HepG2 (cell line): ENCODE results near the gene ENC1. TPM values are rescaled to one million over a fixed set of nuclear protein-coding genes. Genes with fewer than 3 reads are reported as not detected.

ENCODE experiments used
- ATAC-seq: fragments of 200-7000 bp; cut with Tn5 transposase; 3 replicates; pipeline ENCODE4 v1.9.1; 2020; ENCODE audit warnings: mild to moderate bottlenecking, moderate library complexity
- BruUV-seq: library from RNA; stranded (reverse); fragments of 400-500 nt; replicated peaks from 2 replicates; lab custom pipeline; 2021; lab: Mats Ljungman, UMichigan
- CTCF ChIA-PET: fragments of 300-600 bp; formaldehyde crosslinking; extraction: SDS; loops from one replicate; lab custom pipeline; 2021; ENCODE audit warnings: low total read pairs, inconsistent platforms, low intra/inter-chr PET ratio; lab: Yijun Ruan, JAX
- POLR2A ChIA-PET: fragments of 350-600 bp; sonication (Branson Sonifier 250); formaldehyde crosslinking; loops from one replicate; lab custom pipeline; 2020; ENCODE audit warnings: antibody characterized with exemption, inconsistent platforms; lab: Yijun Ruan, JAX
- DNase-seq: peaks from one replicate; pipeline ENCODE4 v3.0.0-alpha.2; 2015; ENCODE audit warnings: low spot score
- FAIRE-seq: peaks from 3 replicates; lab custom pipeline; 2011; peaks lifted over from hg19 to GRCh38; lab: Jason Lieb, UNC
- H2AFZ ChIP-seq: one replicate; pipeline ENCODE4 v1.6.1; 2011; ENCODE audit warnings: low read length, inconsistent platforms
- H3K27ac ChIP-seq: fragments of 300-600 bp; 3 replicates; pipeline ENCODE4 v1.8.0; 2011; ENCODE audit warnings: mixed run types, mild to moderate bottlenecking, mixed read lengths, low read length, inconsistent platforms; ENCODE audit not compliant: insufficient read depth; ENCODE audit errors: extremely low read length
- H3K27me3 ChIP-seq, 2 experiments: fragments of 200-600 bp in 1 of 2; 2 replicates in 1 of 2; 3 replicates in 1 of 2; pipeline versions ENCODE4 v1.6.0 to v1.8.0; 2011; ENCODE audit warnings: low read length in 2 of 2, mild to moderate bottlenecking in 2 of 2, moderate library complexity in 2 of 2, inconsistent platforms in 1 of 2; ENCODE audit not compliant: insufficient read depth in 2 of 2, control insufficient read depth in 1 of 2
- H3K36me3 ChIP-seq, 2 experiments: fragments of 200-600 bp in 1 of 2; replicated peaks in 1 of 2; 2 replicates in 1 of 2; 3 replicates in 1 of 2; pipeline versions ENCODE4 v1.5.1 to v1.8.0; 2011; ENCODE audit warnings: low read length in 2 of 2, inconsistent platforms in 1 of 2; ENCODE audit not compliant: insufficient read depth in 2 of 2, control insufficient read depth in 1 of 2
- H3K4me1 ChIP-seq: 2 replicates; pipeline ENCODE4 v1.5.1; 2012; ENCODE audit warnings: low read length, inconsistent platforms; ENCODE audit not compliant: insufficient read depth
- H3K4me2 ChIP-seq: 2 replicates; pipeline ENCODE4 v1.6.0; 2011; ENCODE audit warnings: low read depth, low read length, inconsistent platforms
- H3K4me3 ChIP-seq, 3 experiments: fragments of 200-600 bp in 1 of 3; sonication (generic), shearing (Covaris generic) in 1 of 3; replicated peaks in 1 of 3; 2 replicates each; pipeline ENCODE4 v1.5.1; 2011 to 2016; ENCODE audit warnings: low read length in 3 of 3, inconsistent platforms in 2 of 3, low read depth in 2 of 3, mild to moderate bottlenecking in 2 of 3, control low read depth in 1 of 3, mixed read lengths in 1 of 3; ENCODE audit not compliant: insufficient read depth in 1 of 3
- H3K79me2 ChIP-seq: one replicate; pipeline ENCODE4 v1.6.1; 2011; ENCODE audit warnings: low read length, inconsistent platforms; ENCODE audit not compliant: insufficient read depth
- H3K9ac ChIP-seq: 2 replicates; pipeline ENCODE4 v1.6.0; 2011; ENCODE audit warnings: mild to moderate bottlenecking, low read depth, low read length, inconsistent platforms; ENCODE audit not compliant: insufficient read depth
- H3K9me3 ChIP-seq: 2 replicates; pipeline ENCODE4 v1.5.1; 2012; ENCODE audit warnings: mild to moderate bottlenecking, low read length
- H4K20me1 ChIP-seq: 2 replicates; pipeline ENCODE4 v1.6.0; 2011; ENCODE audit warnings: inconsistent platforms, mild to moderate bottlenecking, low read length, moderate library complexity; ENCODE audit not compliant: insufficient read depth
- CREM ChIP-seq, 2 experiments: sonication (generic) in 1 of 2; formaldehyde crosslinking in 1 of 2; IDR thresholded peaks; 2 replicates each; pipeline versions ENCODE4 v1.4.0 to v1.6.1; 2016 to 2020; ENCODE audit warnings: antibody characterized with exemption in 1 of 2, mild to moderate bottlenecking in 1 of 2, missing genetic modification reagents in 1 of 2
- FLYWCH1 ChIP-seq: sonication (generic); formaldehyde crosslinking; IDR thresholded peaks from 2 replicates; pipeline ENCODE4 v1.8.1; 2023; ENCODE audit warnings: mild to moderate bottlenecking, missing genetic modification reagents
- FOXO1 ChIP-seq: sonication (generic); formaldehyde crosslinking; IDR thresholded peaks from 2 replicates; pipeline ENCODE4 v1.4.0; 2020; ENCODE audit warnings: missing genetic modification reagents
- MXI1 ChIP-seq: IDR thresholded peaks from 3 replicates; pipeline ENCODE4 v1.6.1; 2012; ENCODE audit warnings: low read depth, low read length, inconsistent platforms, borderline replicate concordance
- NONO ChIP-seq, 2 experiments: fragments of 450-650 bp in 1 of 2; sonication (generic) in 1 of 2; formaldehyde crosslinking in 1 of 2; IDR thresholded peaks in 1 of 2; conservative IDR thresholded peaks in 1 of 2; 2 replicates each; pipeline versions ENCODE4 v1.6.1 to v1.8.0; 2017 to 2022; ENCODE audit warnings: mild to moderate bottlenecking in 1 of 2, missing genetic modification reagents in 1 of 2, moderate library complexity in 1 of 2
- PRDM15 ChIP-seq: sonication (generic); formaldehyde crosslinking; IDR thresholded peaks from 2 replicates; pipeline ENCODE4 v1.4.0; 2020; ENCODE audit warnings: missing genetic modification reagents
- YY1 ChIP-seq: IDR thresholded peaks from 2 replicates; pipeline ENCODE4 v1.6.1; 2011; ENCODE audit warnings: low read length, low read depth, moderate library complexity, mild to moderate bottlenecking; ENCODE audit not compliant: insufficient read depth, insufficient replicate concordance
- ZBTB2 ChIP-seq: sonication (generic); formaldehyde crosslinking; IDR thresholded peaks from 2 replicates; pipeline ENCODE4 v1.8.0; 2022; ENCODE audit warnings: low read depth, missing genetic modification reagents
- ZBTB38 ChIP-seq: sonication (generic); formaldehyde crosslinking; IDR thresholded peaks from 2 replicates; pipeline ENCODE4 v1.5.1; 2020; ENCODE audit warnings: mild to moderate bottlenecking, missing genetic modification reagents
- ZIK1 ChIP-seq: sonication (generic); formaldehyde crosslinking; IDR thresholded peaks from 2 replicates; pipeline ENCODE4 v1.5.0; 2020; ENCODE audit warnings: mild to moderate bottlenecking, low read depth, missing genetic modification reagents, borderline replicate concordance
- ZMYM4 ChIP-seq: sonication (generic); formaldehyde crosslinking; IDR thresholded peaks from 2 replicates; pipeline ENCODE4 v1.8.1; 2023; ENCODE audit warnings: mild to moderate bottlenecking, missing genetic modification reagents
- ZNF83 ChIP-seq: sonication (generic); formaldehyde crosslinking; IDR thresholded peaks from 2 replicates; pipeline ENCODE4 v1.4.0; 2020; ENCODE audit warnings: missing genetic modification reagents, mild to moderate bottlenecking, borderline replicate concordance
- WGBS: methylation state at CpG from one replicate; pipeline ENCODE4 v1.1.6; 2017; ENCODE audit warnings: low lambda C conversion rate; 5-methylcytosine and 5-hydroxymethylcytosine counted together
- in situ Hi-C: cut with HindIII; loops from 2 replicates; pipeline ENCODE4 v1.10.0; 2017; ENCODE audit warnings: low pct_unique_long_range_greater_than_20kb; ENCODE audit not compliant: extremely low pct_ligation_motif_present
- intact Hi-C: fragments of 100-400 bp; cut with micrococcal nuclease; formaldehyde crosslinking; loops from one replicate; pipeline ENCODE4 v1.10.0; 2022; ENCODE audit not compliant: unreplicated experiment
- polyA plus RNA-seq, 8 experiments: library from polyadenylated mRNA; depleted of rRNA in 3 of 8; stranded (reverse) in 7 of 8; unstranded in 1 of 8; fragments of >200 nt; fragmentation: Illumina TruSeq in 4 of 8; extraction: Trizol in 4 of 8; gene quantifications; 2 replicates each; pipeline versions ENCODE4 v1.2.1 to v1.2.3, GENCODE V29; 2011 to 2016; ENCODE audit warnings: low read depth in 4 of 8, missing spikeins in 1 of 8, mixed read lengths in 1 of 8; ENCODE audit not compliant: insufficient read depth in 1 of 8
- total RNA-seq, 5 experiments: library from RNA; depleted of rRNA; stranded (reverse); fragments of >200 nt; fragmentation: Illumina TruSeq; extraction: Trizol; gene quantifications; 2 replicates each; pipeline ENCODE4 v1.2.3, GENCODE V29; 2016; ENCODE audit warnings: low read depth in 1 of 5
- TF ChIP-seq, protein P1 (sequence below): sonication (generic); formaldehyde crosslinking; IDR thresholded peaks from 2 replicates; pipeline ENCODE4 v1.4.0; 2020; ENCODE audit warnings: missing genetic modification reagents
- TF ChIP-seq, protein P2 (sequence below): sonication (generic); formaldehyde crosslinking; IDR thresholded peaks from 2 replicates; pipeline ENCODE4 v1.4.0; 2020; ENCODE audit warnings: missing genetic modification reagents, borderline replicate concordance

Gene ENC1
- total and polyA plus RNA-seq, 2 of the 13 experiments (the other 11 are each of a cell fraction or from before 2014, with no cell fraction given): 63.8 to 64.4 TPM

DNA sequence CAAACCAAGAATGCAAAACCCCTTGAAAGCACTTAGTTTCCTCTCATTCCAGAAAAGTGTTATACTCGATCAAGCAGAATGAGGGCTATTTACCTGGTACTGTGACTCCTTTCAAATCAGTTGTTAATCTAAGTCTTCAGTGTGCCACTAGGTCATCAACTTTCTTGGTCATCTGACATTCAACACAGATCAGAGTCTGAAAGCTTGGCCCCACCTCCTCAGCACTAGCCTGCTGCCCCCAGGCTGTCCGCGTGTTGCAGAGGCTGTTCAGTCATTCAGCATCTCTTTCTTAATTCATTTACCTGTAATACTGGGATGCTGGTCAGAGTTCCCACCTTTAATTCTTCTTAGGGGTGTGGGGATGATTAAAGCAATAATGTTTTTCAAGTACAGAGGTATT, 28.5 kb downstream of the ENC1 start:
- in situ Hi-C loops (no loop called here), intact Hi-C loops (no loop called here)
- Histone ChIP-seq H3K27ac (no peak overlapping the region), H3K79me2 (no peaks in the 10 kb centered on the region), H3K9ac (no peak overlapping the region), H3K4me3 (no peak overlapping the region), H3K4me2 (peak overlapping the region; percentile 29), H3K9me3 (no peaks in the 10 kb centered on the region), H4K20me1 (no peaks in the 10 kb centered on the region), H3K4me1 (peaks cover 34% of the 10 kb centered on the region), H3K27me3 (no peaks in the 10 kb centered on the region), H3K36me3 (no peaks in the 10 kb centered on the region), H2AFZ (peak overlapping the region; percentile 70)
- ATAC-seq (peak; percentile 81), FAIRE-seq (peak; percentile 60), DNase-seq (no peak)
- BruUV-seq: no TSS peak
- POLR2A ChIA-PET: interaction anchor here (0.6 kb wide), 1 partner anchor 29 kb away, joined by 3 read pairs; the partner anchor contains the start of gene ENC1
- CTCF ChIA-PET: no interaction called here
- WGBS: 26% methylated on average over 3 of the region's 3 CpGs
- TF ChIP-seq FLYWCH1 (CRISPR knock-in tag) (no peak), ZMYM4 (peak; percentile 38; the same call in 1 of the 2 replicates), PRDM15 (no peak), MXI1 (no peak), ZIK1 (CRISPR knock-in tag) (no peak), ZNF83 (CRISPR knock-in tag) (no peak), CREM (IDR thresholded peaks at IDR 0.05) (0 out of 2 replicates have a peak, but pooled peaks have one; percentile 16), CREM (CRISPR knock-in tag; IDR thresholded peaks at IDR 0.05) (no peak), NONO (IDR thresholded peaks at IDR 0.05) (no peak), NONO (CRISPR knock-in tag; conservative IDR thresholded peaks at IDR 0.05) (no peak), ZBTB2 (CRISPR knock-in tag) (no peak), YY1 (no peak), FOXO1 (no peak), ZBTB38 (CRISPR knock-in tag) (0 out of 2 replicates have a peak, but pooled peaks have one; percentile 35)
- TF ChIP-seq, protein P1, sequence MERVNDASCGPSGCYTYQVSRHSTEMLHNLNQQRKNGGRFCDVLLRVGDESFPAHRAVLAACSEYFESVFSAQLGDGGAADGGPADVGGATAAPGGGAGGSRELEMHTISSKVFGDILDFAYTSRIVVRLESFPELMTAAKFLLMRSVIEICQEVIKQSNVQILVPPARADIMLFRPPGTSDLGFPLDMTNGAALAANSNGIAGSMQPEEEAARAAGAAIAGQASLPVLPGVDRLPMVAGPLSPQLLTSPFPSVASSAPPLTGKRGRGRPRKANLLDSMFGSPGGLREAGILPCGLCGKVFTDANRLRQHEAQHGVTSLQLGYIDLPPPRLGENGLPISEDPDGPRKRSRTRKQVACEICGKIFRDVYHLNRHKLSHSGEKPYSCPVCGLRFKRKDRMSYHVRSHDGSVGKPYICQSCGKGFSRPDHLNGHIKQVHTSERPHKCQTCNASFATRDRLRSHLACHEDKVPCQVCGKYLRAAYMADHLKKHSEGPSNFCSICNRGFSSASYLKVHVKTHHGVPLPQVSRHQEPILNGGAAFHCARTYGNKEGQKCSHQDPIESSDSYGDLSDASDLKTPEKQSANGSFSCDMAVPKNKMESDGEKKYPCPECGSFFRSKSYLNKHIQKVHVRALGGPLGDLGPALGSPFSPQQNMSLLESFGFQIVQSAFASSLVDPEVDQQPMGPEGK: no peak
- TF ChIP-seq, protein P2, sequence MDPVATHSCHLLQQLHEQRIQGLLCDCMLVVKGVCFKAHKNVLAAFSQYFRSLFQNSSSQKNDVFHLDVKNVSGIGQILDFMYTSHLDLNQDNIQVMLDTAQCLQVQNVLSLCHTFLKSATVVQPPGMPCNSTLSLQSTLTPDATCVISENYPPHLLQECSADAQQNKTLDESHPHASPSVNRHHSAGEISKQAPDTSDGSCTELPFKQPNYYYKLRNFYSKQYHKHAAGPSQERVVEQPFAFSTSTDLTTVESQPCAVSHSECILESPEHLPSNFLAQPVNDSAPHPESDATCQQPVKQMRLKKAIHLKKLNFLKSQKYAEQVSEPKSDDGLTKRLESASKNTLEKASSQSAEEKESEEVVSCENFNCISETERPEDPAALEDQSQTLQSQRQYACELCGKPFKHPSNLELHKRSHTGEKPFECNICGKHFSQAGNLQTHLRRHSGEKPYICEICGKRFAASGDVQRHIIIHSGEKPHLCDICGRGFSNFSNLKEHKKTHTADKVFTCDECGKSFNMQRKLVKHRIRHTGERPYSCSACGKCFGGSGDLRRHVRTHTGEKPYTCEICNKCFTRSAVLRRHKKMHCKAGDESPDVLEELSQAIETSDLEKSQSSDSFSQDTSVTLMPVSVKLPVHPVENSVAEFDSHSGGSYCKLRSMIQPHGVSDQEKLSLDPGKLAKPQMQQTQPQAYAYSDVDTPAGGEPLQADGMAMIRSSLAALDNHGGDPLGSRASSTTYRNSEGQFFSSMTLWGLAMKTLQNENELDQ (CRISPR knock-in tag): no peak
